OCI-LY1 (cell line): ENCODE results near the gene SNPH.
A peak's percentile ranks its signal among the peaks of the same experiment; 100 is the strongest.

Source experiments
- H2AFZ ChIP-seq: fragments of 200-600 bp; sonication (generic), shearing (Covaris generic); 2 replicates; pipeline ENCODE4 v1.6.0; 2014; ENCODE audit warnings: antibody characterized with exemption, mild to moderate bottlenecking, low read length
- H3F3A ChIP-seq: fragments of 200-600 bp; sonication (generic), shearing (Covaris generic); 2 replicates; pipeline ENCODE4 v1.6.0; 2014; ENCODE audit warnings: mild to moderate bottlenecking, antibody characterized with exemption, low read length, moderate library complexity; ENCODE audit not compliant: insufficient read depth
- H3K27ac ChIP-seq: fragments of 200-600 bp; sonication (generic); 2 replicates; pipeline ENCODE4 v1.5.1; 2014; ENCODE audit warnings: low read length, mixed run types, mild to moderate bottlenecking, low read depth; ENCODE audit not compliant: poor library complexity, severe bottlenecking
- H3K27me3 ChIP-seq: fragments of 200-600 bp; sonication (generic); 2 replicates; pipeline ENCODE4 v1.6.0; 2014; ENCODE audit warnings: antibody characterized with exemption, mild to moderate bottlenecking, low read length, moderate library complexity; ENCODE audit not compliant: insufficient read depth
- H3K36me3 ChIP-seq: fragments of 200-600 bp; sonication (generic); 2 replicates; pipeline ENCODE4 v1.6.1; 2014; ENCODE audit warnings: mild to moderate bottlenecking, antibody characterized with exemption, low read length, moderate library complexity, mixed read lengths; ENCODE audit not compliant: insufficient read depth
- H3K4me1 ChIP-seq: fragments of 200-600 bp; sonication (generic); 2 replicates; pipeline ENCODE4 v1.5.1; 2014; ENCODE audit warnings: mild to moderate bottlenecking, low read length, moderate library complexity; ENCODE audit not compliant: insufficient read depth, severe bottlenecking
- H3K4me2 ChIP-seq: fragments of 200-600 bp; sonication (generic), shearing (Covaris generic); 2 replicates; pipeline ENCODE4 v1.6.1; 2014; ENCODE audit warnings: low read length
- H3K4me3 ChIP-seq: fragments of 200-600 bp; sonication (generic); 2 replicates; pipeline ENCODE4 v1.5.1; 2014; ENCODE audit warnings: low read length, low read depth, mild to moderate bottlenecking, mixed read lengths; ENCODE audit not compliant: poor library complexity, severe bottlenecking
- H3K79me2 ChIP-seq: fragments of 200-600 bp; shearing (Covaris generic); 2 replicates; pipeline ENCODE4 v1.6.1; 2016; ENCODE audit warnings: mixed run types, low read length, mixed read lengths; ENCODE audit not compliant: insufficient read depth
- H3K9ac ChIP-seq: fragments of 200-600 bp; sonication (generic), shearing (Covaris generic); 2 replicates; pipeline ENCODE4 v1.6.1; 2014; ENCODE audit warnings: mild to moderate bottlenecking, low read length, mixed read lengths
- H3K9me2 ChIP-seq: fragments of 200-600 bp; sonication (generic), shearing (Covaris generic); 2 replicates; pipeline ENCODE4 v1.6.1; 2014; ENCODE audit warnings: low read depth, mild to moderate bottlenecking, low read length, mixed read lengths
- H3K9me3 ChIP-seq: fragments of 200-600 bp; shearing (Covaris generic); 2 replicates; pipeline ENCODE4 v1.6.1; 2014; ENCODE audit warnings: low read length, mixed read lengths
- H4K20me1 ChIP-seq: fragments of 200-600 bp; sonication (generic), shearing (Covaris generic); 2 replicates; pipeline ENCODE4 v1.6.0; 2016; ENCODE audit warnings: mild to moderate bottlenecking, low read length; ENCODE audit not compliant: insufficient read depth
- CTCF ChIP-seq: fragments of 200-600 bp; sonication (generic), shearing (Covaris generic); IDR thresholded peaks from 2 replicates; pipeline ENCODE4 v1.5.1; 2017; ENCODE audit warnings: mild to moderate bottlenecking, antibody characterized with exemption, low read length, moderate library complexity, mixed read lengths
- EZH2 ChIP-seq: fragments of 200-600 bp; sonication (generic), shearing (Covaris generic); IDR thresholded peaks from 2 replicates; pipeline ENCODE4 v1.8.0; 2017; ENCODE audit warnings: borderline replicate concordance, mixed run types, mild to moderate bottlenecking, antibody characterized with exemption, low read length, moderate library complexity, mixed read lengths

The SNPH gene

GRCh38 chr20:1325173-1326030 lies 59.3 kb downstream of the SNPH start:
- Histone ChIP-seq H3K27me3 (no peaks in the 10 kb centered on the region), H3K79me2 (peaks cover 29% of the 10 kb centered on the region), H3K36me3 (peaks cover 4% of the 10 kb centered on the region; the same call in 1 of the 2 replicates), H3K4me3 (peak overlapping the region; percentile 100), H4K20me1 (no peaks in the 10 kb centered on the region), H3K4me2 (peak overlapping the region; percentile 88), H3K27ac (peak overlapping the region; percentile 76), H3F3A (no peaks in the 10 kb centered on the region), H3K9ac (peak overlapping the region; percentile 100), H3K4me1 (peaks cover 56% of the 10 kb centered on the region), H3K9me2 (no peaks in the 10 kb centered on the region), H3K9me3 (no peaks in the 10 kb centered on the region), H2AFZ (no peak overlapping the region)
- TF ChIP-seq CTCF (no peak), EZH2 (no peak)

GRCh38 chr20:1326031-1326930 lies 60.2 kb downstream of the SNPH start:
- H4K20me1 ChIP-seq = no peaks in the 10 kb centered on the region
- H3K9ac ChIP-seq = peak overlapping the region; percentile 100
- H3K4me3 ChIP-seq = peak overlapping the region; percentile 100
- H3K4me2 ChIP-seq = peak overlapping the region; percentile 88
- TF ChIP-seq EZH2 = no peak
- no peak for TF ChIP-seq CTCF
- peaks cover 12% of the 10 kb centered on the region; the same call in 1 of the 2 replicates for H3K36me3 ChIP-seq
- H2AFZ ChIP-seq = no peak overlapping the region
- no peaks in the 10 kb centered on the region for H3K9me3 ChIP-seq
- no peaks in the 10 kb centered on the region for H3K9me2 ChIP-seq
- H3K79me2 ChIP-seq = peaks cover 29% of the 10 kb centered on the region
- H3F3A ChIP-seq = no peaks in the 10 kb centered on the region
- H3K4me1 ChIP-seq = peaks cover 57% of the 10 kb centered on the region
- H3K27me3 ChIP-seq = no peaks in the 10 kb centered on the region
- peak overlapping the region; percentile 76 for H3K27ac ChIP-seq

DNA sequence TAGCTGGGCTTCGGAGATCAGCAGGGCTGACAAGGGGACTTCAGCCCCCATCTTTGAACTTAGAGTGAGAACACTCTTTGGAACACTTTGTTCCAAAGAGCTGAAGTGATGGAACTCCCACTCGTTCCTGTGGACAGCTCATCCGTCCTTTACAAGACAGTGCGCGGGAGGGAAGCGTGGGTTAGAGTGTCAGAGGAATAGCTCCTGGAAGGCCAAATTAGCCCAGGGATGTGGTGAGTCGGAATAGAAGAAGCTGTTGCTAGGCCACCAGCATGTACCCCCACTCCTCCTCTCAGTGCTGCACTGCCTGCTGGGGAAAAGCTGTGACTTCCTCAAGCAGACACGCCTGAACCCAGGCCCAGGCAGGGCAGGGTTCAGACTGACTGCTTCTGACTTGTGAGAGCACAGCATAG lies 61.2 kb downstream of the SNPH start:
- Histone ChIP-seq H3F3A (no peaks in the 10 kb centered on the region), H3K79me2 (peaks cover 29% of the 10 kb centered on the region), H3K9ac (no peak overlapping the region), H3K27ac (no peak overlapping the region), H3K4me3 (no peak overlapping the region), H3K9me3 (no peaks in the 10 kb centered on the region), H3K4me1 (peaks cover 57% of the 10 kb centered on the region), H4K20me1 (no peaks in the 10 kb centered on the region), H3K27me3 (no peaks in the 10 kb centered on the region), H3K4me2 (peak overlapping the region; percentile 88; the same call in 1 of the 2 replicates), H3K36me3 (peaks cover 21% of the 10 kb centered on the region), H2AFZ (no peak overlapping the region), H3K9me2 (no peaks in the 10 kb centered on the region)
- TF ChIP-seq EZH2 (no peak), CTCF (no peak)
